ENCODE measurements around the gene BUB1B.

BUB1B gene

DNA sequence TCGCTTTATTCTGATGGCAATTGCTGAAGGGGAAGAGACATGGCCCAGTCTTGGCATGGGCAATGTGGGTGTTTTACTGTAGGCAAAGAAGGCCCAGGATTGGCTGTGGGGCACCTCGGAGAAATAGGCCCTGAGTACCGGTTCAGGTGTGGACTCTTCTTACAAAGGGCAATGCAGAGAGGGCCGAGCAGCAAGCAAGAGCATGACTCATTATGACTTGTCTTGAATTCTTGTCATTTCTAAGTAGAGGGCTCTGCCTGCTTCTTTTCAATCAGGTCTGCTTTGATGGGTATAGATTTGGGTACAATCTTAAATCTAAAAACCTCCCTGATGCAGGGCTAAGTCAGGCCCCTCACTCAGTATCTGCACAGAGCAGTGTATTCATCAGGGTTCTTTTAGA is 14.8 kb upstream of the BUB1B start:
- Histone ChIP-seq H3K4me1 (ENCODE audit: control insufficient read depth, low read length) (no peaks in the 10 kb centered on the region), H3K27ac (ENCODE audit: low read depth, low read length) (no peak overlapping the region)

DNA sequence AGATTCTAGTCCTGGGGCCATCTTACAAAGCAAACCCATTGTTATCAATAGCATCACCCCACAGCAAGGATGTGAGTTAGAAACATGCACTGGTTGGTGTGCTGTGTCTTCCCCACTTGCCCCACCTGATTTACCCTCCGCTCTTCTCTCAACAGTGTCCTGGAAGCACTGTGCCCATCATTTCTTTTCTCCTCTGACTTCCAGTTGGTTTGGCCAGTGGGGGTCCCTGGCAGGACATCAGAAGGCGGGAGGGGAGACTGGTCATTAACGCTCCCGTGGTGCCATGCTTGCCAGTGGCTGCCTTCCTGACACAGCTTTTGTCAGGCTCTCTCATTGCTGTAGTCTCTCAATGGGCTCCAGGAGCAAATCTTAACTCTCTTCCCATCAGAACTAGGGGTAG is 11.5 kb upstream of the BUB1B start:
- Histone ChIP-seq H3K9me2 (replicated peaks; ENCODE audit: control insufficient read depth, low read length) (no peaks in the 10 kb centered on the region), H3K4me2 (ENCODE audit: low read length) (no peak overlapping the region), H3K36me3 (ENCODE audit: control insufficient read depth, low read length) (no peaks in the 10 kb centered on the region), H3K27me3 (ENCODE audit: control insufficient read depth, low read length) (no peaks in the 10 kb centered on the region), H4K20me1 (ENCODE audit: control insufficient read depth, insufficient read depth, low read depth, low read length) (no peaks in the 10 kb centered on the region), H3K9me3 (ENCODE audit: control insufficient read depth, insufficient read depth, low read length) (no peaks in the 10 kb centered on the region), H3K27ac (ENCODE audit: low read depth, low read length) (no peak overlapping the region), H3K4me3 (ENCODE audit: low read length) (no peak overlapping the region), H3K4me1 (ENCODE audit: control insufficient read depth, low read length) (no peaks in the 10 kb centered on the region), H3K79me2 (ENCODE audit: control insufficient read depth, low read length) (no peaks in the 10 kb centered on the region), H3F3A (ENCODE audit: control insufficient read depth, insufficient read depth) (no peaks in the 10 kb centered on the region)
- TF ChIP-seq, protein P1, sequence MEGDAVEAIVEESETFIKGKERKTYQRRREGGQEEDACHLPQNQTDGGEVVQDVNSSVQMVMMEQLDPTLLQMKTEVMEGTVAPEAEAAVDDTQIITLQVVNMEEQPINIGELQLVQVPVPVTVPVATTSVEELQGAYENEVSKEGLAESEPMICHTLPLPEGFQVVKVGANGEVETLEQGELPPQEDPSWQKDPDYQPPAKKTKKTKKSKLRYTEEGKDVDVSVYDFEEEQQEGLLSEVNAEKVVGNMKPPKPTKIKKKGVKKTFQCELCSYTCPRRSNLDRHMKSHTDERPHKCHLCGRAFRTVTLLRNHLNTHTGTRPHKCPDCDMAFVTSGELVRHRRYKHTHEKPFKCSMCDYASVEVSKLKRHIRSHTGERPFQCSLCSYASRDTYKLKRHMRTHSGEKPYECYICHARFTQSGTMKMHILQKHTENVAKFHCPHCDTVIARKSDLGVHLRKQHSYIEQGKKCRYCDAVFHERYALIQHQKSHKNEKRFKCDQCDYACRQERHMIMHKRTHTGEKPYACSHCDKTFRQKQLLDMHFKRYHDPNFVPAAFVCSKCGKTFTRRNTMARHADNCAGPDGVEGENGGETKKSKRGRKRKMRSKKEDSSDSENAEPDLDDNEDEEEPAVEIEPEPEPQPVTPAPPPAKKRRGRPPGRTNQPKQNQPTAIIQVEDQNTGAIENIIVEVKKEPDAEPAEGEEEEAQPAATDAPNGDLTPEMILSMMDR (IDR thresholded peaks at IDR 0.05; ENCODE audit: low read depth, low read length, poor library complexity, severe bottlenecking): no peak
- no peak for TF ChIP-seq EZH2phosphoT487 (IDR thresholded peaks at IDR 0.05; ENCODE audit: borderline replicate concordance, low read length)

More for the DNA sequence above, 14.8 kb upstream of the BUB1B start:
- H3K79me2 ChIP-seq (ENCODE audit: control insufficient read depth, low read length): no peaks in the 10 kb centered on the region
- H4K20me1 ChIP-seq (ENCODE audit: control insufficient read depth, insufficient read depth, low read depth, low read length): no peaks in the 10 kb centered on the region
- TF ChIP-seq, protein P1 (IDR thresholded peaks at IDR 0.05; ENCODE audit: low read depth, low read length, poor library complexity, severe bottlenecking): no peak
- no peak for TF ChIP-seq EZH2phosphoT487 (IDR thresholded peaks at IDR 0.05; ENCODE audit: borderline replicate concordance, low read length)
- H3F3A ChIP-seq (ENCODE audit: control insufficient read depth, insufficient read depth): no peaks in the 10 kb centered on the region
- no peaks in the 10 kb centered on the region for H3K9me3 ChIP-seq (ENCODE audit: control insufficient read depth, insufficient read depth, low read length)
- no peak overlapping the region for H3K4me3 ChIP-seq (ENCODE audit: low read length)
- H3K36me3 ChIP-seq (ENCODE audit: control insufficient read depth, low read length): no peaks in the 10 kb centered on the region
- H3K4me2 ChIP-seq (ENCODE audit: low read length): no peak overlapping the region
- H3K9me2 ChIP-seq (replicated peaks; ENCODE audit: control insufficient read depth, low read length): no peaks in the 10 kb centered on the region
- no peaks in the 10 kb centered on the region for H3K27me3 ChIP-seq (ENCODE audit: control insufficient read depth, low read length)

DNA sequence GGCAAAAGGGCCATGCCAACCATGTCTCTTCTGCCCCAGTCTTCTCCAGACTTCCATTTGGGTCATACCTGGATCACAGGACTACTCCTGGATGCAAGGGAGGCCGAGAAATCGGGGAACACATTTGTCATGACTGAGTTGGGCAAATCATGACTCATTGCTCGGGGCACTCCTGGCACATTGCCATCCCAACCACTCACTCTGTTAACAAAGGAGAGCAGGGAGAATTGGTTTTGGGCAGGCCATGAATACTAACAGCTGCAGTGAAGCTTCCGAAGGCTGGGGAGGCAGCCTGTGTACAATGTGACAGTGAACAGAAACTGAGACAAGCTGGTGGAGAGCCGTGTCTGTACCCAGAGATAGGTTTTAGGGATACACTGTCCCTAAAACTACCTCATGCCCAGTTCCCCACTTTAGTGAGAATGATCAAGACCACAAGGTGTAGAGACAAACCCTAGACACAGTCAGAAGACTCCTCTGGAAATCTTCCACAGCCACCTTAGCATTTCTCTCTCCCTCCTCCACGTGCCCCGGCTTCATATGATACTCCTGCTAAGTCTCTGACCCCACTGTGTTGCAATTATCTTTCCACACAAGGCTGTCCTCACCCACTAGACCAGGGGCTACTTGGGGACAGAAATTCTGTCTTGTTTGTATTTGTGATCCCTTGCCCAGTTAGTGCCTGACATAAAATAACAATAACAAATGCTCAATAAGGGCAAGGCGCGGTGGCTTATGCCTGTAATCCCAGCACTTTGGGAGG is 10.5 kb upstream of the BUB1B start:
- H4K20me1 ChIP-seq (ENCODE audit: control insufficient read depth, insufficient read depth, low read depth, low read length): no peaks in the 10 kb centered on the region
- no peaks in the 10 kb centered on the region for H3K36me3 ChIP-seq (ENCODE audit: control insufficient read depth, low read length)
- H3K4me3 ChIP-seq (ENCODE audit: low read length): no peak overlapping the region
- TF ChIP-seq, protein P1 (IDR thresholded peaks at IDR 0.05; ENCODE audit: low read depth, low read length, poor library complexity, severe bottlenecking): no peak
- no peak for TF ChIP-seq EZH2phosphoT487 (IDR thresholded peaks at IDR 0.05; ENCODE audit: borderline replicate concordance, low read length)
- H3K4me1 ChIP-seq (ENCODE audit: control insufficient read depth, low read length): peaks cover 2% of the 10 kb centered on the region
- no peaks in the 10 kb centered on the region for H3K27me3 ChIP-seq (ENCODE audit: control insufficient read depth, low read length)
- H3K79me2 ChIP-seq (ENCODE audit: control insufficient read depth, low read length): no peaks in the 10 kb centered on the region
- no peak overlapping the region for H3K27ac ChIP-seq (ENCODE audit: low read depth, low read length)
- H3K4me2 ChIP-seq (ENCODE audit: low read length): no peak overlapping the region
- no peaks in the 10 kb centered on the region for H3F3A ChIP-seq (ENCODE audit: control insufficient read depth, insufficient read depth)
- no peaks in the 10 kb centered on the region for H3K9me3 ChIP-seq (ENCODE audit: control insufficient read depth, insufficient read depth, low read length)
- H3K9me2 ChIP-seq (replicated peaks; ENCODE audit: control insufficient read depth, low read length): no peaks in the 10 kb centered on the region

All from DOHH2 (cell line).